ENCODE measurements around the gene GRHPR. TPM values are rescaled to one million over a fixed set of nuclear protein-coding genes. Genes with fewer than 3 reads are reported as not detected.
A peak's percentile ranks its signal among the peaks of the same experiment; 100 is the strongest.
"Not testable (repeated sequence)": the region's sequence is repeated elsewhere in the genome, so short reads cannot be mapped to it uniquely, and the experiment has no call there.

The GRHPR gene
- total RNA-seq, 2 donors from 2014 or later: 105 to 128 TPM

DNA sequence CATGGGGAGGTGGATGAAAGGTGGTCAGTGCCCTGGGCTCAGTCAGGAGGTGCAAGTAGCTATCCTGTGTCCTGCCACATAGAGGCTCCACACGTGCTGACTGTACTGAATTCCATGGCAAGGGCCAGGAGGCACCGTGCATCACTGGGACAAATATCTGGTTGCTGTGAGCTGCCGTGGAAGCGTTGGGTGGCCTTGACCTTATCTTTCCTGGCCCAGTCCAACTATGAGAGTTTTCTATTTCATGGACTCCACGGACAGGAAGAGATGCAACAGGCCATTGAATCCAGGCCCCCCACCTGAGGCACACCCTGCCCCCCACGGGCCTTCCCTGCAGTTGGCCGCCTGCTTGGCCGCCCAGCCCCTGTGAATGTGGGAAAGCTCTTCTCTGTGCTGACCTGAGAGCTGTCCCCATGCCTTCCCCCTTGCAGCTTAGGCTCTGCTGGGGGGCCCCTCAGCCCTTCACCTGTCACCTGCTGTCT, 1.7 kb downstream of the GRHPR start:
- Histone ChIP-seq H3K9me3 (ENCODE audit: control insufficient read depth, low read length) (no peaks in the 10 kb centered on the region), H3K9ac (ENCODE audit: extremely low read depth, low read length, poor library complexity, severe bottlenecking) (no peak overlapping the region), H3K4me1 (ENCODE audit: control insufficient read depth, insufficient read depth, low read length) (no peaks in the 10 kb centered on the region), H3K27me3 (ENCODE audit: control insufficient read depth, insufficient read depth, low read length, poor library complexity, severe bottlenecking) (no peaks in the 10 kb centered on the region), H3K4me3 (ENCODE audit: low read length) (peak overlapping the region; percentile 89), H3K27ac (ENCODE audit: low read depth, low read length) (no peak overlapping the region), H3K36me3 (ENCODE audit: control insufficient read depth, insufficient read depth, low read length) (peaks cover 40% of the 10 kb centered on the region)
- DNase-seq: no peak
- no peaks in the 10 kb centered on the region for H3K9me3 Mint-ChIP-seq
- peaks cover 6% of the 10 kb centered on the region for H3K4me1 Mint-ChIP-seq
- peak overlapping the region; percentile 93 for H3K4me3 Mint-ChIP-seq
- no peak overlapping the region for H3K27ac Mint-ChIP-seq
- no peak for TF ChIP-seq CTCF (conservative IDR thresholded peaks at IDR 0.05)
- WGBS, 2 experiments (ENCODE audit: insufficient coverage in 1 of 2, insufficient read length in 1 of 2): 73 to 84% methylated on average over 4 to 8 of the region's 8 CpGs
- H3K36me3 Mint-ChIP-seq (ENCODE audit: low read depth): peaks cover 30% of the 10 kb centered on the region
- no peaks in the 10 kb centered on the region for H3K27me3 Mint-ChIP-seq (ENCODE audit: insufficient read depth)

- WGBS, 2 experiments (ENCODE audit: insufficient coverage in 1 of 2, insufficient read length in 1 of 2): 90 to 95% methylated on average over 7 to 18 of the region's 18 CpGs
- DNase-seq: no peak
- H3K9ac ChIP-seq (ENCODE audit: extremely low read depth, low read length, poor library complexity, severe bottlenecking): no peak overlapping the region
Measured at GRCh38 chr9:37424686-37425297, 2.3 kb downstream of the GRHPR start.

GRCh38 chr9:37425298-37425752, 2.8 kb downstream of the GRHPR start:
- no peak overlapping the region for H3K9ac ChIP-seq (ENCODE audit: extremely low read depth, low read length, poor library complexity, severe bottlenecking)
- Mint-ChIP-seq H3K36me3 (ENCODE audit: low read depth) (peaks cover 30% of the 10 kb centered on the region), H3K4me1 (peaks cover 6% of the 10 kb centered on the region), H3K4me3 (no peak overlapping the region), H3K27me3 (ENCODE audit: insufficient read depth) (no peaks in the 10 kb centered on the region), H3K27ac (no peak overlapping the region), H3K9me3 (no peaks in the 10 kb centered on the region)
- no peak for TF ChIP-seq CTCF (conservative IDR thresholded peaks at IDR 0.05)
- H3K9me3 ChIP-seq (ENCODE audit: control insufficient read depth, low read length): no peaks in the 10 kb centered on the region
- H3K4me3 ChIP-seq (ENCODE audit: low read length): no peak overlapping the region
- H3K4me1 ChIP-seq (ENCODE audit: control insufficient read depth, insufficient read depth, low read length): no peaks in the 10 kb centered on the region
- H3K36me3 ChIP-seq (ENCODE audit: control insufficient read depth, insufficient read depth, low read length): peaks cover 49% of the 10 kb centered on the region
- 92 to 94% methylated on average over 9 to 11 of the region's 11 CpGs for WGBS, 2 experiments (ENCODE audit: insufficient coverage in 1 of 2, insufficient read length in 1 of 2)
- no peaks in the 10 kb centered on the region for H3K27me3 ChIP-seq (ENCODE audit: control insufficient read depth, insufficient read depth, low read length, poor library complexity, severe bottlenecking)
- H3K27ac ChIP-seq (ENCODE audit: low read depth, low read length): no peak overlapping the region
- no peak for DNase-seq

More at GRCh38 chr9:37424686-37425297, 2.3 kb downstream of the GRHPR start:
- Mint-ChIP-seq H3K4me1 (peaks cover 6% of the 10 kb centered on the region), H3K36me3 (ENCODE audit: low read depth) (peaks cover 30% of the 10 kb centered on the region), H3K27me3 (ENCODE audit: insufficient read depth) (no peaks in the 10 kb centered on the region), H3K27ac (no peak overlapping the region), H3K9me3 (no peaks in the 10 kb centered on the region), H3K4me3 (no peak overlapping the region)
- no peak overlapping the region for H3K27ac ChIP-seq (ENCODE audit: low read depth, low read length)
- H3K4me1 ChIP-seq (ENCODE audit: control insufficient read depth, insufficient read depth, low read length): no peaks in the 10 kb centered on the region
- H3K9me3 ChIP-seq (ENCODE audit: control insufficient read depth, low read length): no peaks in the 10 kb centered on the region
- peaks cover 44% of the 10 kb centered on the region for H3K36me3 ChIP-seq (ENCODE audit: control insufficient read depth, insufficient read depth, low read length)
- no peak for TF ChIP-seq CTCF (conservative IDR thresholded peaks at IDR 0.05)
- no peaks in the 10 kb centered on the region for H3K27me3 ChIP-seq (ENCODE audit: control insufficient read depth, insufficient read depth, low read length, poor library complexity, severe bottlenecking)
- H3K4me3 ChIP-seq (ENCODE audit: low read length): peak overlapping the region; percentile 89

DNA sequence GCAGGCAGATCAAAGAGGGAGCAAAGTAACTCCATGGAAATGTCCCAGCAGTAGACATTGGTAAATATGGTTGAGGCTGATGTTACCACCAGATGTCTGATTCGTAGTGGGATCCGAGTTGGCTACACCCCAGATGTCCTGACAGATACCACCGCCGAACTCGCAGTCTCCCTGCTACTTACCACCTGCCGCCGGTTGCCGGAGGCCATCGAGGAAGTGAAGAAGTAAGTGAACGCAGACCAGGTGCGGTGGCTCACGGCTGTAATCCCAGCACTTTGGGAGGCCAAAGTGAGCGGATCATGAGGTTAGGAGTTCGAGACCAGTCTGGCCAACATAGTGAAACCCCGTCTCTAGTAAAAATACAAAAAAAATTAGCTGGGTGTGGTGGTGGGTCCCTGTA, 3.9 kb downstream of the GRHPR start:
- H3K36me3 Mint-ChIP-seq (ENCODE audit: low read depth): peaks cover 31% of the 10 kb centered on the region
- not testable (repeated sequence) for H3K27me3 ChIP-seq (ENCODE audit: control insufficient read depth, insufficient read depth, low read length, poor library complexity, severe bottlenecking); H3K27ac ChIP-seq (ENCODE audit: low read depth, low read length); H3K27ac Mint-ChIP-seq; H3K4me1 ChIP-seq (ENCODE audit: control insufficient read depth, insufficient read depth, low read length); H3K9me3 ChIP-seq (ENCODE audit: control insufficient read depth, low read length); H3K9ac ChIP-seq (ENCODE audit: extremely low read depth, low read length, poor library complexity, severe bottlenecking); DNase-seq; H3K4me3 ChIP-seq (ENCODE audit: low read length); H3K4me1 Mint-ChIP-seq; H3K27me3 Mint-ChIP-seq (ENCODE audit: insufficient read depth); H3K9me3 Mint-ChIP-seq; H3K4me3 Mint-ChIP-seq
- peaks cover 58% of the 10 kb centered on the region for H3K36me3 ChIP-seq (ENCODE audit: control insufficient read depth, insufficient read depth, low read length)
- WGBS, 2 experiments (ENCODE audit: insufficient coverage in 1 of 2, insufficient read length in 1 of 2): 97 to 99% methylated on average over 10 to 15 of the region's 15 CpGs
